HEK293 (cell line): Measurements from ENCODE around the gene CELSR1.

Experiments
- BCL11A ChIP-seq: fragments of 450-650 bp; formaldehyde crosslinking; IDR thresholded peaks from 2 replicates; pipeline ENCODE4 v1.5.1; 2016; ENCODE audit warnings: low read depth, missing biosample characterization, missing genetic modification characterization
- ZNF624 ChIP-seq: fragments of 450-650 bp; formaldehyde crosslinking; IDR thresholded peaks from 2 replicates; pipeline ENCODE4 v1.5.1; 2017; ENCODE audit warnings: missing biosample characterization, missing genetic modification characterization
- TF ChIP-seq, protein P1 (sequence below): fragments of 450-650 bp; formaldehyde crosslinking; IDR thresholded peaks from 2 replicates; pipeline ENCODE4 v1.5.1; 2016; ENCODE audit warnings: missing biosample characterization, missing genetic modification characterization

DNA sequence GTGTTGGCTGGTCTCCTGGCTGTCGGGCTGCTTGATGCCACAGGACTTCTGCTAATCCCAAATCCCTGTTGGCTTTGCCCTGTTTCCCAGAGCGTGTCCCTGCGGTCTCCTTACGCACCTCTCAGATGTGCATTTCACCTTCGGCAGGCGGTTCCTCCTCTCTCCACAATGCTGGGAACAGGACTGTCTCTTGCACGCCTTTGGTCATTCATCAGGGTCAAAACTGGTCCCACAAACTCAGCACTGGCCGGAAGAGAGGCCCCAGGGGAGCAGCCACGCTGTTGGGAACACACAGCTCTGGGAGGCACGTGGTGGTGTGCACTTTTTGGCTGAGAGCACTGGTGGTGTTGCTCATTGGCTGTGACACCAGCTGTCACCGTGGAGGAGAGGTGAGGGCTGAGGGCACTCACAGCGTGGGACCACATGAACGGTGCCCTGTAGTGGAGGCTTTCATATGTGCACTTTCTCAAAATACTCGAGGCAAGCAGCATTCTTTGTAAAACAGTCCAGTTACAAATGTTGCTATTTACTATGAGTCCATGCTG lies 217.2 kb downstream of the CELSR1 start:
- TF ChIP-seq ZNF624 (no peak), BCL11A (tag by site-specific recombination) (no peak)
- TF ChIP-seq, protein P1, sequence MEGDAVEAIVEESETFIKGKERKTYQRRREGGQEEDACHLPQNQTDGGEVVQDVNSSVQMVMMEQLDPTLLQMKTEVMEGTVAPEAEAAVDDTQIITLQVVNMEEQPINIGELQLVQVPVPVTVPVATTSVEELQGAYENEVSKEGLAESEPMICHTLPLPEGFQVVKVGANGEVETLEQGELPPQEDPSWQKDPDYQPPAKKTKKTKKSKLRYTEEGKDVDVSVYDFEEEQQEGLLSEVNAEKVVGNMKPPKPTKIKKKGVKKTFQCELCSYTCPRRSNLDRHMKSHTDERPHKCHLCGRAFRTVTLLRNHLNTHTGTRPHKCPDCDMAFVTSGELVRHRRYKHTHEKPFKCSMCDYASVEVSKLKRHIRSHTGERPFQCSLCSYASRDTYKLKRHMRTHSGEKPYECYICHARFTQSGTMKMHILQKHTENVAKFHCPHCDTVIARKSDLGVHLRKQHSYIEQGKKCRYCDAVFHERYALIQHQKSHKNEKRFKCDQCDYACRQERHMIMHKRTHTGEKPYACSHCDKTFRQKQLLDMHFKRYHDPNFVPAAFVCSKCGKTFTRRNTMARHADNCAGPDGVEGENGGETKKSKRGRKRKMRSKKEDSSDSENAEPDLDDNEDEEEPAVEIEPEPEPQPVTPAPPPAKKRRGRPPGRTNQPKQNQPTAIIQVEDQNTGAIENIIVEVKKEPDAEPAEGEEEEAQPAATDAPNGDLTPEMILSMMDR (tag by site-specific recombination) = no peak
